ENCODE data around the gene DGKI.

Gene DGKI

GRCh38 chr7:137877027-137877675 is 30.4 kb upstream of the DGKI start:
- H3K4me1 ChIP-seq (ENCODE audit: control insufficient read depth in 2 of 2, insufficient read depth in 1 of 2, low read depth in 1 of 2, low read length in 2 of 2) = peaks cover 24 to 47% of the 10 kb centered on the region in 2 donors

GRCh38 chr7:137875746-137876145 is 29.0 kb upstream of the DGKI start:
- DNase-seq (ENCODE audit: low spot score) = no peak
- no CpG with 5 or more reads among the region's 4 CpGs for WGBS, 2 donors (ENCODE audit: extremely low coverage in 2 of 2, insufficient read length in 2 of 2, insufficient replicate concordance in 1 of 2)
- Histone ChIP-seq H2AFZ (ENCODE audit: low read length) (no peak overlapping the region), H2BK5ac (ENCODE audit: low read length) (no peak overlapping the region), H3K79me1 (ENCODE audit: low read depth, low read length) (no peaks in the 10 kb centered on the region), H2BK15ac (ENCODE audit: low read length) (no peak overlapping the region), H3K14ac (ENCODE audit: low read length) (no peak overlapping the region), H3K4me3 (ENCODE audit: low read length in 2 of 2) (no peak overlapping the region), H3K4me2 (ENCODE audit: insufficient read depth, low read length, poor library complexity, severe bottlenecking) (no peak overlapping the region), H3K4me1 (ENCODE audit: control insufficient read depth in 2 of 2, insufficient read depth in 1 of 2, low read depth in 1 of 2, low read length in 2 of 2) (peaks cover 24 to 47% of the 10 kb centered on the region in 2 donors), H2AK5ac (ENCODE audit: low read depth, low read length) (no peak overlapping the region), H4K8ac (ENCODE audit: low read depth, low read length) (no peak overlapping the region), H2BK120ac (ENCODE audit: low read depth, low read length) (no peak overlapping the region), H3K27me3 (ENCODE audit: control insufficient read depth in 3 of 3, insufficient read depth in 3 of 3, low read depth in 1 of 3, low read length in 3 of 3) (no peaks in the 10 kb centered on the region), H3K9me3 (replicated peaks in 1 of 2; ENCODE audit: control insufficient read depth in 2 of 2, insufficient read depth in 1 of 2, low read depth in 1 of 2, low read length in 2 of 2) (peaks cover 0 to 2% of the 10 kb centered on the region in 2 donors), H3K23ac (ENCODE audit: low read depth, low read length, poor library complexity) (no peak overlapping the region), H4K91ac (ENCODE audit: low read depth, low read length, poor library complexity) (no peak overlapping the region), H3K27ac (replicated peaks; ENCODE audit: low read length) (no peak overlapping the region), H3K18ac (ENCODE audit: low read length) (no peak overlapping the region), H3K4ac (ENCODE audit: low read length) (no peak overlapping the region), H3K9ac (ENCODE audit: low read depth, low read length, poor library complexity) (no peak overlapping the region), H2BK12ac (ENCODE audit: low read length) (no peak overlapping the region), H3K36me3 (replicated peaks in 1 of 2; ENCODE audit: control insufficient read depth in 2 of 2, insufficient read depth in 2 of 2, low read length in 2 of 2) (peaks cover 14 to 65% of the 10 kb centered on the region in 2 donors)

More at GRCh38 chr7:137877027-137877675, 30.4 kb upstream of the DGKI start:
- Histone ChIP-seq H4K8ac (ENCODE audit: low read depth, low read length) (no peak overlapping the region), H3K4ac (ENCODE audit: low read length) (no peak overlapping the region), H2BK12ac (ENCODE audit: low read length) (no peak overlapping the region), H3K4me3 (ENCODE audit: low read length in 2 of 2) (no peak overlapping the region), H3K14ac (ENCODE audit: low read length) (no peak overlapping the region), H2AFZ (ENCODE audit: low read length) (no peak overlapping the region), H3K18ac (ENCODE audit: low read length) (no peak overlapping the region), H2AK5ac (ENCODE audit: low read depth, low read length) (no peak overlapping the region), H3K9ac (ENCODE audit: low read depth, low read length, poor library complexity) (no peak overlapping the region), H3K4me2 (ENCODE audit: insufficient read depth, low read length, poor library complexity, severe bottlenecking) (no peak overlapping the region), H3K27ac (replicated peaks; ENCODE audit: low read length) (no peak overlapping the region), H3K27me3 (ENCODE audit: control insufficient read depth in 3 of 3, insufficient read depth in 3 of 3, low read depth in 1 of 3, low read length in 3 of 3) (no peaks in the 10 kb centered on the region), H2BK5ac (ENCODE audit: low read length) (no peak overlapping the region), H3K79me1 (ENCODE audit: low read depth, low read length) (no peaks in the 10 kb centered on the region), H2BK120ac (ENCODE audit: low read depth, low read length) (no peak overlapping the region), H4K91ac (ENCODE audit: low read depth, low read length, poor library complexity) (no peak overlapping the region), H2BK15ac (ENCODE audit: low read length) (no peak overlapping the region), H3K36me3 (replicated peaks in 1 of 2; ENCODE audit: control insufficient read depth in 2 of 2, insufficient read depth in 2 of 2, low read length in 2 of 2) (peaks cover 18 to 77% of the 10 kb centered on the region in 2 donors), H3K9me3 (replicated peaks in 1 of 2; ENCODE audit: control insufficient read depth in 2 of 2, insufficient read depth in 1 of 2, low read depth in 1 of 2, low read length in 2 of 2) (peaks cover 5 to 13% of the 10 kb centered on the region in 2 donors), H3K23ac (ENCODE audit: low read depth, low read length, poor library complexity) (no peak overlapping the region)
- no peak for DNase-seq (ENCODE audit: low spot score)
- no CpG with 5 or more reads among the region's 5 CpGs for WGBS, 2 donors (ENCODE audit: extremely low coverage in 2 of 2, insufficient read length in 2 of 2, insufficient replicate concordance in 1 of 2)

GRCh38 chr7:137873979-137874777 is 27.4 kb upstream of the DGKI start:
- Histone ChIP-seq H3K9ac (ENCODE audit: low read depth, low read length, poor library complexity) (no peak overlapping the region), H3K36me3 (replicated peaks in 1 of 2; ENCODE audit: control insufficient read depth in 2 of 2, insufficient read depth in 2 of 2, low read length in 2 of 2) (peaks cover 8 to 50% of the 10 kb centered on the region in 2 donors), H2BK12ac (ENCODE audit: low read length) (no peak overlapping the region), H3K23ac (ENCODE audit: low read depth, low read length, poor library complexity) (no peak overlapping the region), H3K79me1 (ENCODE audit: low read depth, low read length) (no peaks in the 10 kb centered on the region), H3K4me1 (ENCODE audit: control insufficient read depth in 2 of 2, insufficient read depth in 1 of 2, low read depth in 1 of 2, low read length in 2 of 2) (peaks cover 13 to 36% of the 10 kb centered on the region in 2 donors), H3K4me2 (ENCODE audit: insufficient read depth, low read length, poor library complexity, severe bottlenecking) (no peak overlapping the region), H3K4ac (ENCODE audit: low read length) (no peak overlapping the region), H3K27ac (replicated peaks; ENCODE audit: low read length) (no peak overlapping the region), H4K91ac (ENCODE audit: low read depth, low read length, poor library complexity) (no peak overlapping the region), H2AK5ac (ENCODE audit: low read depth, low read length) (no peak overlapping the region), H3K18ac (ENCODE audit: low read length) (no peak overlapping the region), H4K8ac (ENCODE audit: low read depth, low read length) (no peak overlapping the region), H2BK120ac (ENCODE audit: low read depth, low read length) (no peak overlapping the region), H3K4me3 (ENCODE audit: low read length in 2 of 2) (no peak overlapping the region), H2AFZ (ENCODE audit: low read length) (no peak overlapping the region), H3K14ac (ENCODE audit: low read length) (no peak overlapping the region), H3K27me3 (ENCODE audit: control insufficient read depth in 3 of 3, insufficient read depth in 3 of 3, low read depth in 1 of 3, low read length in 3 of 3) (no peaks in the 10 kb centered on the region), H2BK15ac (ENCODE audit: low read length) (no peak overlapping the region), H3K9me3 (replicated peaks in 1 of 2; ENCODE audit: control insufficient read depth in 2 of 2, insufficient read depth in 1 of 2, low read depth in 1 of 2, low read length in 2 of 2) (peaks cover 2 to 5% of the 10 kb centered on the region in 2 donors), H2BK5ac (ENCODE audit: low read length) (no peak overlapping the region)
- no CpG with 5 or more reads among the region's 7 CpGs for WGBS, 2 donors (ENCODE audit: extremely low coverage in 2 of 2, insufficient read length in 2 of 2, insufficient replicate concordance in 1 of 2)
- DNase-seq (ENCODE audit: low spot score) = no peak

DNA sequence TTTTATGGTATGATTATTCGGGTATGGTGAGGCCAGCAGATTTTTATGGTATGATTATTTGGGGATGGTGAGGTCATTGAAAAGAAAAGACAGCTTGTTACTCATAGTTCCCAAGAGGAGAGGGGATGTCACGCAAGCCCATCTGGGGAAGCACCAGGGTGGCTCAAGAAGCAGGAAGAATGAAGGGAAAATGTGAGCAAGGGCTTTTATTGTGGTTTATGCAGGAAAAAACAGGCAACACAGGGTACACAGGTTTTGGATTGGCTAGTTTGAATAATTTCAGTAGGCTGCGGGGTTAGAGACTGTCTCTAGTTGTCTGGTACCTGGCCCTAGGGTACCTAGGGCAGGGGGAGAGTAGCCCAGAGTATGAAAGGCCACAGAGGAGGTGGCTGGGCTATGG is 26.8 kb upstream of the DGKI start:
- H2BK15ac ChIP-seq (ENCODE audit: low read length) = no peak overlapping the region

More for the DNA sequence above, 26.8 kb upstream of the DGKI start:
- H3K4me3 ChIP-seq (ENCODE audit: low read length in 2 of 2) = no peak overlapping the region
- H4K8ac ChIP-seq (ENCODE audit: low read depth, low read length) = no peak overlapping the region
- H3K27me3 ChIP-seq (ENCODE audit: control insufficient read depth in 3 of 3, insufficient read depth in 3 of 3, low read depth in 1 of 3, low read length in 3 of 3) = no peaks in the 10 kb centered on the region
- H2AFZ ChIP-seq (ENCODE audit: low read length) = no peak overlapping the region
- no peak overlapping the region for H2BK120ac ChIP-seq (ENCODE audit: low read depth, low read length)
- no peak overlapping the region for H3K4ac ChIP-seq (ENCODE audit: low read length)
- no peak overlapping the region for H4K91ac ChIP-seq (ENCODE audit: low read depth, low read length, poor library complexity)
- no peak overlapping the region for H3K23ac ChIP-seq (ENCODE audit: low read depth, low read length, poor library complexity)
- no peak overlapping the region for H3K9ac ChIP-seq (ENCODE audit: low read depth, low read length, poor library complexity)
- no peak overlapping the region for H2AK5ac ChIP-seq (ENCODE audit: low read depth, low read length)
- no peak for DNase-seq (ENCODE audit: low spot score)
- H3K4me2 ChIP-seq (ENCODE audit: insufficient read depth, low read length, poor library complexity, severe bottlenecking) = no peak overlapping the region
- peaks cover 2 to 5% of the 10 kb centered on the region in 2 donors for H3K9me3 ChIP-seq (replicated peaks in 1 of 2; ENCODE audit: control insufficient read depth in 2 of 2, insufficient read depth in 1 of 2, low read depth in 1 of 2, low read length in 2 of 2)
- no peak overlapping the region for H3K14ac ChIP-seq (ENCODE audit: low read length)
- H3K79me1 ChIP-seq (ENCODE audit: low read depth, low read length) = no peaks in the 10 kb centered on the region
- H3K18ac ChIP-seq (ENCODE audit: low read length) = no peak overlapping the region
- H3K4me1 ChIP-seq (ENCODE audit: control insufficient read depth in 2 of 2, insufficient read depth in 1 of 2, low read depth in 1 of 2, low read length in 2 of 2) = peaks cover 10 to 30% of the 10 kb centered on the region in 2 donors
- WGBS, 2 donors (ENCODE audit: extremely low coverage in 2 of 2, insufficient read length in 2 of 2, insufficient replicate concordance in 1 of 2) = 100% methylated on average over 1 of the region's 3 CpGs
- peaks cover 7 to 43% of the 10 kb centered on the region in 2 donors for H3K36me3 ChIP-seq (replicated peaks in 1 of 2; ENCODE audit: control insufficient read depth in 2 of 2, insufficient read depth in 2 of 2, low read length in 2 of 2)
- H2BK12ac ChIP-seq (ENCODE audit: low read length) = no peak overlapping the region
- no peak overlapping the region for H2BK5ac ChIP-seq (ENCODE audit: low read length)
- H3K27ac ChIP-seq (replicated peaks; ENCODE audit: low read length) = no peak overlapping the region

All from neuronal stem cell (in vitro differentiated cells).